Type B pancreatic cell (in vitro differentiated cells): ENCODE results near the gene EIF4E2. TPM values are rescaled to one million over a fixed set of nuclear protein-coding genes. Genes with fewer than 3 reads are reported as not detected.

Experiments
- DNase-seq: peaks from one replicate; pipeline ENCODE4 v3.0.0; 2021; ENCODE audit warnings: mixed read lengths; ENCODE audit not compliant: unreplicated experiment; ENCODE audit errors: extremely low spot score
- H3K27ac Mint-ChIP-seq: 2 replicates; pipeline ENCODE4 v1.8.0; 2021; ENCODE audit warnings: mild to moderate bottlenecking, mixed read lengths
- H3K27me3 Mint-ChIP-seq: 2 replicates; pipeline ENCODE4 v1.8.0; 2021; ENCODE audit warnings: mixed read lengths
- H3K36me3 Mint-ChIP-seq: 2 replicates; pipeline ENCODE4 v1.8.0; 2021; ENCODE audit warnings: mixed read lengths
- H3K4me1 Mint-ChIP-seq: one replicate; pipeline ENCODE4 v1.8.0; 2021; ENCODE audit warnings: mixed read lengths; ENCODE audit not compliant: unreplicated experiment
- H3K4me3 Mint-ChIP-seq: 2 replicates; pipeline ENCODE4 v1.8.0; 2021; ENCODE audit warnings: mild to moderate bottlenecking, mixed read lengths
- H3K9me3 Mint-ChIP-seq: 2 replicates; pipeline ENCODE4 v1.8.0; 2021; ENCODE audit warnings: mixed read lengths
- CTCF ChIP-seq: fragments of 200-600 bp; sonication (generic); conservative IDR thresholded peaks from 2 replicates; pipeline ENCODE4 v1.5.0; 2021; ENCODE audit warnings: antibody characterized with exemption, mild to moderate bottlenecking
- total RNA-seq: library from RNA; stranded (reverse); gene quantifications from 2 replicates; pipeline ENCODE4 v1.2.1, GENCODE V29; 2021; ENCODE audit warnings: low replicate concordance

EIF4E2 gene
- total RNA-seq, 1 donor from 2014 or later, result 77.1 TPM

- H3K9me3 Mint-ChIP-seq, result no peaks in the 10 kb centered on the region
- H3K4me3 Mint-ChIP-seq, result no peak overlapping the region
- H3K27ac Mint-ChIP-seq, result no peak overlapping the region
- no peak for TF ChIP-seq CTCF
- H3K27me3 Mint-ChIP-seq, result no peaks in the 10 kb centered on the region
- DNase-seq, result no peak
- no peaks in the 10 kb centered on the region for H3K4me1 Mint-ChIP-seq
- peaks cover 17% of the 10 kb centered on the region for H3K36me3 Mint-ChIP-seq
Observed at GRCh38 chr2:232578626-232579025, 28.1 kb downstream of the EIF4E2 start.

- H3K9me3 Mint-ChIP-seq, result no peaks in the 10 kb centered on the region
- TF ChIP-seq CTCF, result no peak
- H3K27me3 Mint-ChIP-seq, result no peaks in the 10 kb centered on the region
- DNase-seq, result no peak
- H3K27ac Mint-ChIP-seq, result no peak overlapping the region
- H3K4me3 Mint-ChIP-seq, result no peak overlapping the region
- peaks cover 26% of the 10 kb centered on the region for H3K36me3 Mint-ChIP-seq
- H3K4me1 Mint-ChIP-seq, result no peaks in the 10 kb centered on the region
Observed at GRCh38 chr2:232580648-232580981, 30.1 kb downstream of the EIF4E2 start.

- Mint-ChIP-seq H3K4me3 (no peak overlapping the region), H3K27me3 (no peaks in the 10 kb centered on the region), H3K4me1 (no peaks in the 10 kb centered on the region), H3K27ac (no peak overlapping the region), H3K9me3 (no peaks in the 10 kb centered on the region), H3K36me3 (peaks cover 22% of the 10 kb centered on the region)
- TF ChIP-seq CTCF, result no peak
- no peak for DNase-seq
Observed at GRCh38 chr2:232581725-232582124, 31.2 kb downstream of the EIF4E2 start.

- no peak for TF ChIP-seq CTCF
- Mint-ChIP-seq H3K9me3 (no peaks in the 10 kb centered on the region), H3K27me3 (no peaks in the 10 kb centered on the region), H3K27ac (no peak overlapping the region), H3K4me1 (no peaks in the 10 kb centered on the region), H3K4me3 (no peak overlapping the region), H3K36me3 (peaks cover 18% of the 10 kb centered on the region)
- no peak for DNase-seq
Observed at GRCh38 chr2:232584238-232584637, 33.7 kb downstream of the EIF4E2 start.

GRCh38 chr2:232586943-232587505 lies 36.5 kb downstream of the EIF4E2 start:
- no peak overlapping the region for H3K4me3 Mint-ChIP-seq
- no peak for TF ChIP-seq CTCF
- DNase-seq, result no peak
- no peaks in the 10 kb centered on the region for H3K27me3 Mint-ChIP-seq
- H3K27ac Mint-ChIP-seq, result no peak overlapping the region
- peaks cover 13% of the 10 kb centered on the region for H3K36me3 Mint-ChIP-seq
- no peaks in the 10 kb centered on the region for H3K4me1 Mint-ChIP-seq
- no peaks in the 10 kb centered on the region for H3K9me3 Mint-ChIP-seq

- no peak for DNase-seq
- Mint-ChIP-seq H3K36me3 (peaks cover 10% of the 10 kb centered on the region), H3K4me1 (no peaks in the 10 kb centered on the region), H3K27me3 (no peaks in the 10 kb centered on the region), H3K4me3 (no peak overlapping the region), H3K9me3 (no peaks in the 10 kb centered on the region), H3K27ac (no peak overlapping the region)
- no peak for TF ChIP-seq CTCF
Observed at GRCh38 chr2:232587512-232587911, 37.0 kb downstream of the EIF4E2 start.
